Measurements from ENCODE around the gene PLXNB2.

Gene PLXNB2

DNA sequence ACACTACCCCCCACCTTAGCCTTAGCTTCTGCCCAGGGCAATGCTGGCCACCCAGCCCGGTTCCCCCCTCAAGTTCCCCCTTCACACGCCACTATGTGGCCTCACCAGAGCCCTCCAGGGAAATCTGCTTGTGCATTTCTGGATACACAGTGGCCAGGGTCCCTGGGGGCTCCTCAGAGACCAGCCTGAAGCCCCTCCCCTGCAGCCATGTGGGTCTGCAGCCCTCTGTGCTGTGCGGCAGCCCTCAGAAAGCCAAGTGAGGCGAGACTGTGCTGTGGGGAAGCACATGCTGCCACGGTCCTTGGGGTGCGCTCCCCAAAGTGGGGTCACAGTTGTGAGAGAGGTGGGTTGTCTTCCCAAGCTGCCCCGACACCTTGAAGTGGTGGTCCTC lies 2.1 kb upstream of the PLXNB2 start:
- H3K27ac ChIP-seq (ENCODE audit: extremely low read depth, low read depth, low read length): no peak overlapping the region
- ChIA-PET POLR2A (interaction anchor here (0.6 kb wide), 2 partner anchors 19 to 362 kb away, joined by 3 read pairs; no protein-coding TSS in a partner anchor), CTCF (interaction anchor here (1.1 to 1.4 kb wide), 2 partner anchors 17 to 35 kb away, joined by 3 read pairs; partner anchors contain the start of gene DENND6B)
- no peaks in the 10 kb centered on the region for H3K9me3 ChIP-seq (ENCODE audit: control insufficient read depth, insufficient read depth, low read depth, low read length)
- TF ChIP-seq SCRT2 (tag by site-specific recombination; IDR thresholded peaks at IDR 0.05): no peak
- no peak for TF ChIP-seq GFI1B (tag by site-specific recombination; IDR thresholded peaks at IDR 0.05)
- peak; percentile 23; the same call in 1 of the 2 replicates for TF ChIP-seq GLIS2 (tag by site-specific recombination; IDR thresholded peaks at IDR 0.05)
- TF ChIP-seq FEZF1 (tag by site-specific recombination; IDR thresholded peaks at IDR 0.05): no peak
- TF ChIP-seq, protein P1, sequence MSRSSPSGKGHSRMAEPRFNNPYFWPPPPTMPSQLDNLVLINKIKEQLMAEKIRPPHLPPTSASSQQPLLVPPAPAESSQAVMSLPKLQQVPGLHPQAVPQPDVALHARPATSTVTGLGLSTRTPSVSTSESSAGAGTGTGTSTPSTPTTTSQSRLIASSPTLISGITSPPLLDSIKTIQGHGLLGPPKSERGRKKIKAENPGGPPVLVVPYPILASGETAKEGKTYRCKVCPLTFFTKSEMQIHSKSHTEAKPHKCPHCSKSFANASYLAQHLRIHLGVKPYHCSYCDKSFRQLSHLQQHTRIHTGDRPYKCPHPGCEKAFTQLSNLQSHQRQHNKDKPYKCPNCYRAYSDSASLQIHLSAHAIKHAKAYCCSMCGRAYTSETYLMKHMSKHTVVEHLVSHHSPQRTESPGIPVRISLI (tag by site-specific recombination; IDR thresholded peaks at IDR 0.05): no peak
- TF ChIP-seq KLF1 (tag by site-specific recombination; IDR thresholded peaks at IDR 0.05): no peak
- TF ChIP-seq ZNF549 (tag by site-specific recombination; IDR thresholded peaks at IDR 0.05): no peak
- peaks cover 0 to 9% of the 10 kb centered on the region in 2 experiments; a peak in 1 of 3 replicates for H3K36me3 ChIP-seq (ENCODE audit: control insufficient read depth in 2 of 2, insufficient read depth in 1 of 2, low read length in 2 of 2)
- H3K4me3 ChIP-seq (ENCODE audit: low read depth, low read length): no peak overlapping the region
- H3K4me1 ChIP-seq (ENCODE audit: control insufficient read depth, insufficient read depth, low read length): peaks cover 13% of the 10 kb centered on the region

DNA sequence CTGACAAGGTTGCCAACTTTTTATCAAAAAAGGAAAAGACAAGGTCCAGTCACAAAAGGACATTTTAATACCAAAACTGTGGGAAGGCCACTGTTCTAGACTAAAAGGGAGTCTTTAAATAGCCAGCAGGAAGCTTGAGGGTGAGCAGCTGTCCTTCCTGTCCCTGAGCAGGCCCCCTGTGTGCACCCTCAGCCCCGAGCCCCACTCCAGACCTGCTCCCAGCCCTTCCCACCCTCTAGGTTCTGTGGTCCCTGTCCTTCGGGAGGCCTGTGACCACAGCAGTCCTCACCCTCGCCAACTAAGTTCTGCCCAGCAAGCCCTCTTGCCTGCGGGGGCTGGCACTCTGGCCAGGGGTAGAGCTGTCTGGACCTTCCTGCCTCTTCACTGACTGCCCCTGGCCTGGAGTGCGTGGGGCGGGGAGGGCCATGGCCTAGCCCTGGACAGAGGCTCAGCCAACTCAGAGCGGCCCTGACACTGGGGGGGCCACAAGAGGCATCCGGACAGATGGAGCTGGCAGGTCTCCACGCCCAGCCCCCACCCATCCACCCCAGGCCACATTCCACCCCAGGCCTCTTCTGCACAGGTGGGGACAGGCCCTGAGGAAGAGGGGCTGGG lies 1.6 kb upstream of the PLXNB2 start:
- Histone ChIP-seq H3K36me3 (ENCODE audit: control insufficient read depth in 2 of 2, insufficient read depth in 1 of 2, low read length in 2 of 2) (peaks cover 0 to 12% of the 10 kb centered on the region in 2 experiments; a peak in 1 of 3 replicates), H3K4me1 (ENCODE audit: control insufficient read depth, insufficient read depth, low read length) (peaks cover 17% of the 10 kb centered on the region), H3K4me3 (ENCODE audit: low read depth, low read length) (no peak overlapping the region), H3K27ac (ENCODE audit: extremely low read depth, low read depth, low read length) (no peak overlapping the region), H3K9me3 (ENCODE audit: control insufficient read depth, insufficient read depth, low read depth, low read length) (no peaks in the 10 kb centered on the region)
- TF ChIP-seq ZNF138 (tag by site-specific recombination; IDR thresholded peaks at IDR 0.05; ENCODE audit: borderline replicate concordance) (no peak), HOXC10 (CRISPR knock-in tag; IDR thresholded peaks at IDR 0.05) (no peak), YY1 (tag by site-specific recombination; IDR thresholded peaks at IDR 0.05) (no peak), ZBTB21 (tag by site-specific recombination; IDR thresholded peaks at IDR 0.05) (no peak), BCL11B (tag by site-specific recombination; IDR thresholded peaks at IDR 0.05; ENCODE audit: low read depth) (no peak), ZNF658 (tag by site-specific recombination; IDR thresholded peaks at IDR 0.05) (no peak), ZNF596 (tag by site-specific recombination; IDR thresholded peaks at IDR 0.05) (no peak), ZNF324 (tag by site-specific recombination; IDR thresholded peaks at IDR 0.05) (no peak)
- TF ChIP-seq, protein P1 (tag by site-specific recombination; IDR thresholded peaks at IDR 0.05): no peak
- TF ChIP-seq, protein P2, sequence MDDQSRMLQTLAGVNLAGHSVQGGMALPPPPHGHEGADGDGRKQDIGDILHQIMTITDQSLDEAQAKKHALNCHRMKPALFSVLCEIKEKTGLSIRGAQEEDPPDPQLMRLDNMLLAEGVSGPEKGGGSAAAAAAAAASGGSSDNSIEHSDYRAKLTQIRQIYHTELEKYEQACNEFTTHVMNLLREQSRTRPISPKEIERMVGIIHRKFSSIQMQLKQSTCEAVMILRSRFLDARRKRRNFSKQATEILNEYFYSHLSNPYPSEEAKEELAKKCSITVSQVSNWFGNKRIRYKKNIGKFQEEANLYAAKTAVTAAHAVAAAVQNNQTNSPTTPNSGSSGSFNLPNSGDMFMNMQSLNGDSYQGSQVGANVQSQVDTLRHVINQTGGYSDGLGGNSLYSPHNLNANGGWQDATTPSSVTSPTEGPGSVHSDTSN (CRISPR knock-in tag; IDR thresholded peaks at IDR 0.05): no peak
- ChIA-PET CTCF (interaction anchor here (1.1 to 1.4 kb wide), 3 partner anchors 17 to 67 kb away, joined by 3 to 4 read pairs (median 3); partner anchors contain the start of gene DENND6B), POLR2A (interaction anchor here (0.6 to 1.2 kb wide), 3 partner anchors 15 to 362 kb away, joined by 3 to 6 read pairs (median 3); no protein-coding TSS in a partner anchor)

DNA sequence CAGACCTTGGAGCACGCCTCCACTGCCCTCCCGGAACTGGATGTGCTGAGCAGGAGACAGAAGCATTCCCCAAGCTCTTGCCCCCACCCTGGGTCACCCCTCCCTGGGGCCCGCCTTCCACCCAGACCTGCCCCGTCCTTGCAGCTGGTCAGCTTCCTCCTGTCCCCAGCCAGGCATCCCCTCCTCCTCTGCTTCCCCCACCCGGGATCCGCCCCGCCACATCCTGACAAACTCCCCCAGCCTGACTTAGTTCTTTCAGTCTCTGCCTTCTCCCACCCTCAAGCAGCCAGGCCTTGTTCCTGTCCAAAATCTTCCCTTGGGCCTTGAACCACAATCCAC lies 1.1 kb upstream of the PLXNB2 start:
- ChIA-PET CTCF (interaction anchor here (1.1 to 1.4 kb wide), 3 partner anchors 18 to 66 kb away, joined by 3 to 4 read pairs (median 3); partner anchors contain the start of gene DENND6B), POLR2A (interaction anchor here (1.2 kb wide), 1 partner anchor 15 kb away, joined by 6 read pairs; no protein-coding TSS in a partner anchor)
- Histone ChIP-seq H3K9me3 (ENCODE audit: control insufficient read depth, insufficient read depth, low read depth, low read length) (no peaks in the 10 kb centered on the region), H3K27ac (ENCODE audit: extremely low read depth, low read depth, low read length) (0 out of 2 replicates have a peak overlapping the region, but pooled peaks have one; percentile 34), H3K36me3 (ENCODE audit: control insufficient read depth in 2 of 2, insufficient read depth in 1 of 2, low read length in 2 of 2) (peaks cover 0 to 17% of the 10 kb centered on the region in 2 experiments; a peak in 1 of 3 replicates), H3K4me1 (ENCODE audit: control insufficient read depth, insufficient read depth, low read length) (peaks cover 20% of the 10 kb centered on the region), H3K4me3 (ENCODE audit: low read depth, low read length) (no peak overlapping the region)
- peak; percentile 87 for TF ChIP-seq KLF1 (tag by site-specific recombination; IDR thresholded peaks at IDR 0.05)
- TF ChIP-seq SP3 (tag by site-specific recombination; IDR thresholded peaks at IDR 0.05): peak; percentile 35; the same call in 1 of the 2 replicates
- TF ChIP-seq GLIS1 (tag by site-specific recombination; IDR thresholded peaks at IDR 0.05): 0 out of 2 replicates have a peak, but pooled peaks have one; percentile 3
- TF ChIP-seq ZNF776 (tag by site-specific recombination; IDR thresholded peaks at IDR 0.05; ENCODE audit: borderline replicate concordance): no peak
- TF ChIP-seq ZNF2 (tag by site-specific recombination; IDR thresholded peaks at IDR 0.05): no peak
- no peak for TF ChIP-seq MYNN (tag by site-specific recombination; IDR thresholded peaks at IDR 0.05; ENCODE audit: borderline replicate concordance)
- no peak for TF ChIP-seq ZNF660 (tag by site-specific recombination; IDR thresholded peaks at IDR 0.05)
- TF ChIP-seq, protein P3, sequence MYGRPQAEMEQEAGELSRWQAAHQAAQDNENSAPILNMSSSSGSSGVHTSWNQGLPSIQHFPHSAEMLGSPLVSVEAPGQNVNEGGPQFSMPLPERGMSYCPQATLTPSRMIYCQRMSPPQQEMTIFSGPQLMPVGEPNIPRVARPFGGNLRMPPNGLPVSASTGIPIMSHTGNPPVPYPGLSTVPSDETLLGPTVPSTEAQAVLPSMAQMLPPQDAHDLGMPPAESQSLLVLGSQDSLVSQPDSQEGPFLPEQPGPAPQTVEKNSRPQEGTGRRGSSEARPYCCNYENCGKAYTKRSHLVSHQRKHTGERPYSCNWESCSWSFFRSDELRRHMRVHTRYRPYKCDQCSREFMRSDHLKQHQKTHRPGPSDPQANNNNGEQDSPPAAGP (tag by site-specific recombination; IDR thresholded peaks at IDR 0.05): peak; percentile 61
- peak; percentile 76 for TF ChIP-seq SP2 (tag by site-specific recombination; IDR thresholded peaks at IDR 0.05)
- TF ChIP-seq, protein P4, sequence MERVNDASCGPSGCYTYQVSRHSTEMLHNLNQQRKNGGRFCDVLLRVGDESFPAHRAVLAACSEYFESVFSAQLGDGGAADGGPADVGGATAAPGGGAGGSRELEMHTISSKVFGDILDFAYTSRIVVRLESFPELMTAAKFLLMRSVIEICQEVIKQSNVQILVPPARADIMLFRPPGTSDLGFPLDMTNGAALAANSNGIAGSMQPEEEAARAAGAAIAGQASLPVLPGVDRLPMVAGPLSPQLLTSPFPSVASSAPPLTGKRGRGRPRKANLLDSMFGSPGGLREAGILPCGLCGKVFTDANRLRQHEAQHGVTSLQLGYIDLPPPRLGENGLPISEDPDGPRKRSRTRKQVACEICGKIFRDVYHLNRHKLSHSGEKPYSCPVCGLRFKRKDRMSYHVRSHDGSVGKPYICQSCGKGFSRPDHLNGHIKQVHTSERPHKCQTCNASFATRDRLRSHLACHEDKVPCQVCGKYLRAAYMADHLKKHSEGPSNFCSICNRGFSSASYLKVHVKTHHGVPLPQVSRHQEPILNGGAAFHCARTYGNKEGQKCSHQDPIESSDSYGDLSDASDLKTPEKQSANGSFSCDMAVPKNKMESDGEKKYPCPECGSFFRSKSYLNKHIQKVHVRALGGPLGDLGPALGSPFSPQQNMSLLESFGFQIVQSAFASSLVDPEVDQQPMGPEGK (tag by site-specific recombination; IDR thresholded peaks at IDR 0.05): peak; percentile 38; the same call in 1 of the 2 replicates

Measured in HEK293 (cell line).